Loucy (cell line): ENCODE measurements around the gene ACSS3.

Source experiments
- H2AFZ ChIP-seq: fragments of 200-600 bp; sonication (generic); 2 replicates; pipeline ENCODE4 v1.6.0; 2016; ENCODE audit warnings: antibody characterized with exemption, mild to moderate bottlenecking, low read length, moderate library complexity
- H3F3A ChIP-seq: fragments of 200-600 bp; 2 replicates; pipeline ENCODE4 v1.6.0; 2016; ENCODE audit warnings: antibody characterized with exemption, low read depth, mild to moderate bottlenecking
- H3K27me3 ChIP-seq: fragments of 200-600 bp; sonication (generic); 2 replicates; pipeline ENCODE4 v1.6.1; 2014; ENCODE audit warnings: low read length, mild to moderate bottlenecking; ENCODE audit not compliant: insufficient read depth, poor library complexity, severe bottlenecking
- H3K36me3 ChIP-seq: fragments of 200-600 bp; sonication (generic); 2 replicates; pipeline ENCODE4 v1.6.1; 2016; ENCODE audit warnings: low read length; ENCODE audit not compliant: insufficient read depth
- H3K4me1 ChIP-seq: fragments of 200-600 bp; sonication (generic); 2 replicates; pipeline ENCODE4 v1.5.1; 2014; ENCODE audit warnings: low read length, mild to moderate bottlenecking; ENCODE audit not compliant: insufficient read depth, poor library complexity, severe bottlenecking
- H3K4me2 ChIP-seq: fragments of 200-600 bp; sonication (generic); 2 replicates; pipeline ENCODE4 v1.6.0; 2014; ENCODE audit warnings: antibody characterized with exemption, low read length, low read depth, mild to moderate bottlenecking; ENCODE audit not compliant: poor library complexity, severe bottlenecking
- H3K4me3 ChIP-seq: fragments of 200-600 bp; sonication (generic); 2 replicates; pipeline ENCODE4 v1.5.1; 2014; ENCODE audit warnings: low read length, mild to moderate bottlenecking, mixed read lengths; ENCODE audit not compliant: poor library complexity, severe bottlenecking
- H3K79me2 ChIP-seq: fragments of 200-600 bp; sonication (generic); 2 replicates; pipeline ENCODE4 v1.6.1; 2014; ENCODE audit warnings: low read length; ENCODE audit not compliant: insufficient read depth
- H3K9ac ChIP-seq: fragments of 200-600 bp; sonication (generic); 2 replicates; pipeline ENCODE4 v1.6.0; 2014; ENCODE audit warnings: mild to moderate bottlenecking, low read depth, low read length, moderate library complexity; ENCODE audit not compliant: poor library complexity, severe bottlenecking
- H3K9me2 ChIP-seq: fragments of 200-600 bp; sonication (generic); replicated peaks from 2 replicates; pipeline ENCODE4 v1.6.1; 2016; ENCODE audit warnings: low read depth, low read length, mixed read lengths
- H3K9me3 ChIP-seq: fragments of 200-600 bp; sonication (generic); 2 replicates; pipeline ENCODE4 v1.6.1; 2014; ENCODE audit warnings: mild to moderate bottlenecking, antibody characterized with exemption, low read length, low read depth; ENCODE audit not compliant: insufficient read depth
- H4K20me1 ChIP-seq: fragments of 200-600 bp; sonication (generic); 2 replicates; pipeline ENCODE4 v1.6.0; 2014; ENCODE audit warnings: antibody characterized with exemption, low read length, mild to moderate bottlenecking; ENCODE audit not compliant: insufficient read depth, poor library complexity, severe bottlenecking
- CTCF ChIP-seq: fragments of 200-600 bp; sonication (generic); conservative IDR thresholded peaks from 2 replicates; pipeline ENCODE4 v1.5.1; 2014; ENCODE audit warnings: mild to moderate bottlenecking, antibody characterized with exemption, low read length
- EZH2phosphoT487 ChIP-seq: fragments of 200-600 bp; IDR thresholded peaks from 2 replicates; pipeline ENCODE4 v1.6.1; 2018; ENCODE audit warnings: antibody characterized with exemption, mild to moderate bottlenecking, moderate library complexity, borderline replicate concordance

ACSS3 gene

GRCh38 chr12:81162391-81163136 lies 84.7 kb downstream of the ACSS3 start:
- H3K9me3 ChIP-seq: no peaks in the 10 kb centered on the region
- H3K4me2 ChIP-seq: no peak overlapping the region
- no peaks in the 10 kb centered on the region for H3K36me3 ChIP-seq
- TF ChIP-seq EZH2phosphoT487 (no peak), CTCF (no peak)
- H3K9ac ChIP-seq: no peak overlapping the region
- no peaks in the 10 kb centered on the region for H3F3A ChIP-seq
- H3K9me2 ChIP-seq: no peaks in the 10 kb centered on the region
- H4K20me1 ChIP-seq: no peaks in the 10 kb centered on the region
- H3K27me3 ChIP-seq: no peaks in the 10 kb centered on the region
- no peak overlapping the region for H3K4me3 ChIP-seq
- no peaks in the 10 kb centered on the region for H3K79me2 ChIP-seq
- H2AFZ ChIP-seq: no peak overlapping the region
- H3K4me1 ChIP-seq: no peaks in the 10 kb centered on the region

GRCh38 chr12:81164827-81165226 lies 86.9 kb downstream of the ACSS3 start:
- Histone ChIP-seq H3K27me3 (no peaks in the 10 kb centered on the region), H3K79me2 (no peaks in the 10 kb centered on the region), H3K9me2 (no peaks in the 10 kb centered on the region), H2AFZ (no peak overlapping the region), H3K4me3 (no peak overlapping the region), H4K20me1 (no peaks in the 10 kb centered on the region), H3K36me3 (no peaks in the 10 kb centered on the region), H3K9me3 (no peaks in the 10 kb centered on the region), H3K4me1 (no peaks in the 10 kb centered on the region), H3K4me2 (no peak overlapping the region), H3K9ac (no peak overlapping the region), H3F3A (no peaks in the 10 kb centered on the region)
- TF ChIP-seq EZH2phosphoT487 (no peak), CTCF (no peak)

- no peaks in the 10 kb centered on the region for H3K9me3 ChIP-seq
- H3F3A ChIP-seq: no peaks in the 10 kb centered on the region
- no peaks in the 10 kb centered on the region for H3K4me1 ChIP-seq
- TF ChIP-seq EZH2phosphoT487: no peak
- TF ChIP-seq CTCF: no peak
- no peaks in the 10 kb centered on the region for H3K36me3 ChIP-seq
- H3K27me3 ChIP-seq: no peaks in the 10 kb centered on the region
- no peak overlapping the region for H3K4me2 ChIP-seq
- H3K9me2 ChIP-seq: no peaks in the 10 kb centered on the region
- no peak overlapping the region for H3K4me3 ChIP-seq
- no peaks in the 10 kb centered on the region for H4K20me1 ChIP-seq
- no peak overlapping the region for H2AFZ ChIP-seq
- H3K9ac ChIP-seq: no peak overlapping the region
- no peaks in the 10 kb centered on the region for H3K79me2 ChIP-seq
Measured at GRCh38 chr12:81166790-81167189, 88.9 kb downstream of the ACSS3 start.
